PFSK-1 (cell line): ENCODE measurements around the gene IRX2.

Source experiments
- POLR2AphosphoS5 ChIP-seq: IDR thresholded peaks from 2 replicates; pipeline ENCODE4 v1.6.1; 2012; ENCODE audit warnings: low read depth, mild to moderate bottlenecking, control low read depth, low read length, moderate library complexity
- SIN3A ChIP-seq: IDR thresholded peaks from 2 replicates; pipeline ENCODE4 v1.6.1; 2012; ENCODE audit warnings: mild to moderate bottlenecking, low read length, moderate library complexity, borderline replicate concordance; ENCODE audit not compliant: insufficient read depth
- TAF1 ChIP-seq: IDR thresholded peaks from 2 replicates; pipeline ENCODE4 v1.6.1; 2012; ENCODE audit warnings: low read length, control low read depth, borderline replicate concordance; ENCODE audit not compliant: insufficient read depth

GRCh38 chr5:2711446-2712425 lies 39.7 kb downstream of the IRX2 start:
- TF ChIP-seq POLR2AphosphoS5 (no peak), SIN3A (no peak), TAF1 (no peak)
